ENCODE results near the gene TBX15.

- TF ChIP-seq POLR2A (IDR thresholded peaks at IDR 0.05) (no peak), CTCF (IDR thresholded peaks at IDR 0.05) (no peak)
Measured at GRCh38 chr1:119009312-119009655, 21.1 kb upstream of the TBX15 start.
